Stimulated activated effector memory CD8-positive, alpha-beta T cell treated with anti-CD3 and anti-CD28 coated beads, Interleukin-12 subunit alpha, Interleukin-12 subunit beta, amount 100 ng/mL, for 72 hours (primary cell): ENCODE results near the gene CHAD.
A peak's percentile ranks its signal among the peaks of the same experiment; 100 is the strongest.

Experiments used
- ATAC-seq: fragments of 150-1000 bp; cut with Tn5 transposase; 2 replicates; pipeline ENCODE4 v1.10.0; 2021
- DNase-seq, 2 donors: peaks; one replicate each; pipeline ENCODE4 v3.0.0; 2021 to 2022; ENCODE audit warnings: low spot score in 2 of 2
- H3K27ac Mint-ChIP-seq: one replicate; pipeline ENCODE4 v1.8.0; 2022; ENCODE audit warnings: mild to moderate bottlenecking, mixed read lengths
- H3K36me3 Mint-ChIP-seq: one replicate; pipeline ENCODE4 v1.8.0; 2022; ENCODE audit warnings: mild to moderate bottlenecking, mixed read lengths
- H3K4me1 Mint-ChIP-seq: one replicate; pipeline ENCODE4 v1.8.0; 2022; ENCODE audit warnings: mixed read lengths
- H3K4me3 Mint-ChIP-seq: one replicate; pipeline ENCODE4 v1.8.0; 2022; ENCODE audit warnings: mild to moderate bottlenecking, mixed read lengths
- H3K9me3 Mint-ChIP-seq: one replicate; pipeline ENCODE4 v1.8.0; 2022; ENCODE audit warnings: mixed read lengths

CHAD gene

GRCh38 chr17:50471009-50471905 lies 2.6 kb upstream of the CHAD start:
- Mint-ChIP-seq H3K36me3 (no peaks in the 10 kb centered on the region), H3K27ac (no peak overlapping the region), H3K4me3 (no peak overlapping the region), H3K4me1 (peaks cover 23% of the 10 kb centered on the region), H3K9me3 (no peaks in the 10 kb centered on the region)
- no peak for DNase-seq
- no peak for ATAC-seq

- no peak overlapping the region for H3K27ac Mint-ChIP-seq
- no peak overlapping the region for H3K4me3 Mint-ChIP-seq
Measured at GRCh38 chr17:50470426-50470825, 1.7 kb upstream of the CHAD start.

GRCh38 chr17:50469671-50470305 lies 1.1 kb upstream of the CHAD start:
- ATAC-seq (no peak), DNase-seq (no peak)
- Mint-ChIP-seq H3K36me3 (no peaks in the 10 kb centered on the region), H3K4me3 (peak overlapping the region; percentile 29), H3K4me1 (peaks cover 31% of the 10 kb centered on the region), H3K9me3 (no peaks in the 10 kb centered on the region), H3K27ac (no peak overlapping the region)

More at GRCh38 chr17:50470426-50470825, 1.7 kb upstream of the CHAD start:
- H3K4me1 Mint-ChIP-seq = peaks cover 25% of the 10 kb centered on the region
- H3K9me3 Mint-ChIP-seq = no peaks in the 10 kb centered on the region
- DNase-seq (no peak), ATAC-seq (no peak)
- no peaks in the 10 kb centered on the region for H3K36me3 Mint-ChIP-seq

GRCh38 chr17:50469208-50469605 lies 527 bp upstream of the CHAD start:
- ATAC-seq (no peak), DNase-seq (no peak)
- H3K4me3 Mint-ChIP-seq = peak overlapping the region; percentile 29
- no peak overlapping the region for H3K27ac Mint-ChIP-seq
- peaks cover 34% of the 10 kb centered on the region for H3K4me1 Mint-ChIP-seq
- no peaks in the 10 kb centered on the region for H3K36me3 Mint-ChIP-seq
- no peaks in the 10 kb centered on the region for H3K9me3 Mint-ChIP-seq

GRCh38 chr17:50467855-50468303 lies 801 bp downstream of the CHAD start:
- peaks cover 34% of the 10 kb centered on the region for H3K4me1 Mint-ChIP-seq
- DNase-seq (no peak), ATAC-seq (no peak)
- H3K27ac Mint-ChIP-seq = no peak overlapping the region
- H3K9me3 Mint-ChIP-seq = no peaks in the 10 kb centered on the region
- H3K4me3 Mint-ChIP-seq = peak overlapping the region; percentile 47
- H3K36me3 Mint-ChIP-seq = no peaks in the 10 kb centered on the region

GRCh38 chr17:50467114-50467854 lies 1.4 kb downstream of the CHAD start:
- ATAC-seq = no peak
- no peak overlapping the region for H3K4me3 Mint-ChIP-seq
- no peaks in the 10 kb centered on the region for H3K36me3 Mint-ChIP-seq
- H3K9me3 Mint-ChIP-seq = no peaks in the 10 kb centered on the region
- H3K27ac Mint-ChIP-seq = no peak overlapping the region
- DNase-seq = no peak
- H3K4me1 Mint-ChIP-seq = peaks cover 34% of the 10 kb centered on the region

- no peaks in the 10 kb centered on the region for H3K9me3 Mint-ChIP-seq
- ATAC-seq (no peak), DNase-seq (no peak)
- H3K4me1 Mint-ChIP-seq = peaks cover 34% of the 10 kb centered on the region
- no peaks in the 10 kb centered on the region for H3K36me3 Mint-ChIP-seq
- no peak overlapping the region for H3K27ac Mint-ChIP-seq
- no peak overlapping the region for H3K4me3 Mint-ChIP-seq
Measured at GRCh38 chr17:50466371-50467113, 2.1 kb downstream of the CHAD start.

GRCh38 chr17:50465635-50466034 lies 3.0 kb downstream of the CHAD start:
- DNase-seq (no peak), ATAC-seq (no peak)
- no peaks in the 10 kb centered on the region for H3K9me3 Mint-ChIP-seq
- no peaks in the 10 kb centered on the region for H3K36me3 Mint-ChIP-seq
- H3K4me1 Mint-ChIP-seq = peaks cover 34% of the 10 kb centered on the region
- no peak overlapping the region for H3K27ac Mint-ChIP-seq
- H3K4me3 Mint-ChIP-seq = no peak overlapping the region

GRCh38 chr17:50465171-50465570 lies 3.5 kb downstream of the CHAD start:
- no peak for ATAC-seq

GRCh38 chr17:50464736-50465135 lies 3.9 kb downstream of the CHAD start:
- no peak overlapping the region for H3K4me3 Mint-ChIP-seq
- H3K9me3 Mint-ChIP-seq = no peaks in the 10 kb centered on the region
- no peaks in the 10 kb centered on the region for H3K36me3 Mint-ChIP-seq
- DNase-seq = no peak
- H3K4me1 Mint-ChIP-seq = peaks cover 34% of the 10 kb centered on the region
- ATAC-seq = no peak
- no peak overlapping the region for H3K27ac Mint-ChIP-seq

More at GRCh38 chr17:50465171-50465570, 3.5 kb downstream of the CHAD start:
- no peaks in the 10 kb centered on the region for H3K36me3 Mint-ChIP-seq
- H3K4me1 Mint-ChIP-seq = peaks cover 34% of the 10 kb centered on the region
- H3K4me3 Mint-ChIP-seq = no peak overlapping the region
- H3K9me3 Mint-ChIP-seq = no peaks in the 10 kb centered on the region
- H3K27ac Mint-ChIP-seq = no peak overlapping the region
- DNase-seq = no peak

GRCh38 chr17:50464121-50464520 lies 4.6 kb downstream of the CHAD start:
- ATAC-seq (no peak), DNase-seq (no peak)
- H3K36me3 Mint-ChIP-seq = no peaks in the 10 kb centered on the region
- H3K27ac Mint-ChIP-seq = no peak overlapping the region
- no peak overlapping the region for H3K4me3 Mint-ChIP-seq
- H3K9me3 Mint-ChIP-seq = no peaks in the 10 kb centered on the region
- H3K4me1 Mint-ChIP-seq = peaks cover 34% of the 10 kb centered on the region

GRCh38 chr17:50462446-50462845 lies 6.2 kb downstream of the CHAD start:
- no peak overlapping the region for H3K4me3 Mint-ChIP-seq
- peaks cover 23% of the 10 kb centered on the region for H3K4me1 Mint-ChIP-seq
- no peaks in the 10 kb centered on the region for H3K36me3 Mint-ChIP-seq
- H3K9me3 Mint-ChIP-seq = no peaks in the 10 kb centered on the region
- ATAC-seq (no peak), DNase-seq (no peak)
- no peak overlapping the region for H3K27ac Mint-ChIP-seq

- H3K9me3 Mint-ChIP-seq = no peaks in the 10 kb centered on the region
- no peaks in the 10 kb centered on the region for H3K36me3 Mint-ChIP-seq
- DNase-seq (no peak), ATAC-seq (no peak)
- H3K4me1 Mint-ChIP-seq = peaks cover 15% of the 10 kb centered on the region
- H3K27ac Mint-ChIP-seq = no peak overlapping the region
- no peak overlapping the region for H3K4me3 Mint-ChIP-seq
Measured at GRCh38 chr17:50461550-50462132, 7.0 kb downstream of the CHAD start.

- ATAC-seq (no peak), DNase-seq (no peak)
- H3K9me3 Mint-ChIP-seq = no peaks in the 10 kb centered on the region
- H3K4me1 Mint-ChIP-seq = peaks cover 10% of the 10 kb centered on the region
- H3K27ac Mint-ChIP-seq = no peak overlapping the region
- no peaks in the 10 kb centered on the region for H3K36me3 Mint-ChIP-seq
- H3K4me3 Mint-ChIP-seq = no peak overlapping the region
Measured at GRCh38 chr17:50460831-50461526, 7.7 kb downstream of the CHAD start.
